ENCODE measurements around the gene MYO16.

MYO16 gene

GRCh38 chr13:109206616-109207015 lies 577.2 kb downstream of the MYO16 start:
- DNase-seq (ENCODE audit: low spot score), result no peak
- in situ Hi-C loops (cut with MboI; ENCODE audit: low pct_unique_long_range_greater_than_20kb, low sequenced_read_pairs, unreplicated experiment), result no loop called here
- TF ChIP-seq CTCF (IDR thresholded peaks at IDR 0.05; ENCODE audit: extremely low read depth, insufficient read depth, missing control alignments), result no peak

DNA sequence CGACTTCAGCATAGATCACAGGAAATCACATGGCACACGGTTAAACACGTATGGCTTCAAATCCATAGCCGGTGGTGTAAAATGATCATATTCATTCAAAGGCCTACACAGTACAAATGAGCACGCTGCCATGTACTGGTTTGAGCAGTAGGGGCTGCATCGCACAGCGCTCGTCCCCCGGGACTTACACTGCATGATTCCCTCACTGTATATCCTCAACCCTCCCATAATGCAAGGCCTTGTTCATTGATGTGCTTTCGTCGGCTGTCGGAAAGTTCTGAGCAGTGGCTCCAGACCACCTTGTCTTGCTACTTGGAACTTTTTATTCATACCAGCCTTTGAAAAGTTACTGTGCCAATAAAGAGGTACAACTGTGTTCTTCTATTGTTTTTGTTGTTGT lies 578.2 kb downstream of the MYO16 start:
- in situ Hi-C loops (cut with MboI; ENCODE audit: low pct_unique_long_range_greater_than_20kb, low sequenced_read_pairs, unreplicated experiment), result no loop called here
- TF ChIP-seq CTCF (IDR thresholded peaks at IDR 0.05; ENCODE audit: extremely low read depth, insufficient read depth, missing control alignments), result no peak

GRCh38 chr13:109208522-109208921 lies 579.1 kb downstream of the MYO16 start:
- no peak for TF ChIP-seq CTCF (IDR thresholded peaks at IDR 0.05; ENCODE audit: extremely low read depth, insufficient read depth, missing control alignments)
- in situ Hi-C loops (cut with MboI; ENCODE audit: low pct_unique_long_range_greater_than_20kb, low sequenced_read_pairs, unreplicated experiment), result no loop called here
- no peak for DNase-seq (ENCODE audit: low spot score)

More for the DNA sequence above, 578.2 kb downstream of the MYO16 start:
- no peak for DNase-seq (ENCODE audit: low spot score)

GRCh38 chr13:109209526-109209925 lies 580.1 kb downstream of the MYO16 start:
- in situ Hi-C loops (cut with MboI; ENCODE audit: low pct_unique_long_range_greater_than_20kb, low sequenced_read_pairs, unreplicated experiment), result no loop called here
- TF ChIP-seq CTCF (IDR thresholded peaks at IDR 0.05; ENCODE audit: extremely low read depth, insufficient read depth, missing control alignments), result no peak
- no peak for DNase-seq (ENCODE audit: low spot score)

DNA sequence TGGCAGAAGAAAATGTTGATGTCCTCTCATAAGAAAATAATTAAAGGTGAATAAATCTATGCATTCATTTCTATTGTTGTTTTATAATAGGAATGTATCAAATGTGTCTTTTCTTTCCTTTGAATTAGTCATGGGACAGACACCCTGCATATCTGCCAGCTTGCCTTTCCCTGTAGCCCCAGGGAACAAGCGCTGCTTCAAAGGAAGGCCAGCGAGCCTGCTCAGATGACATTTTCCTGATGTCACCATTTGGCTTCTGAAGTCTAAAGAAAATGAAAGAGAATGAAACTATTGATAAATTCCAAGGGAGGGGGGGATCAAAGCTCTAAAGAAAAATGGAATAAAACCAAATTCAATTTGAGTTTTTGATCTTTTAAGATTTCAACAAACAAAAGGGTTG lies 582.2 kb downstream of the MYO16 start:
- DNase-seq (ENCODE audit: low spot score), result no peak
- no peak for TF ChIP-seq CTCF (IDR thresholded peaks at IDR 0.05; ENCODE audit: extremely low read depth, insufficient read depth, missing control alignments)
- in situ Hi-C loops (cut with MboI; ENCODE audit: low pct_unique_long_range_greater_than_20kb, low sequenced_read_pairs, unreplicated experiment), result no loop called here

DNA sequence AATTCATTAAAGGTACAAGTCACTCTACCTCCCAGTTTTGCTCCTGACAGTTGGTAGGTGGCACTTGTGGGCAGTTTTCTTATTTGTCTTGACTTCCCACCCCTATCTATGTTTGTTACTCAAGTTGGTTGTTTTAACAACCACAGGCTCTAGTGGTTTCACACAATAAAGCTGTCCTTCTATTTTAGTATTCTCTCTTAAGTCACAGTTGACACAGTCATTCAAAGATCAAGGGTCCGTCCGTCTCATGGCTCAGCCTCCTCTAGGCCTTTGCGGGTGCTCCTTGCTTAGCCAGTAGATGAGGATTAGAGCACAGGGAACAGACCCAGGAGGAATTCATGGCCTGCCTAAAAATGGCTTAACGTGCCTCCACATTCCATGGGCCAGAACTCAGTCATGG lies 583.2 kb downstream of the MYO16 start:
- in situ Hi-C loops (cut with MboI; ENCODE audit: low pct_unique_long_range_greater_than_20kb, low sequenced_read_pairs, unreplicated experiment), result no loop called here
- no peak for DNase-seq (ENCODE audit: low spot score)
- no peak for TF ChIP-seq CTCF (IDR thresholded peaks at IDR 0.05; ENCODE audit: extremely low read depth, insufficient read depth, missing control alignments)

GRCh38 chr13:109213714-109214113 lies 584.3 kb downstream of the MYO16 start:
- in situ Hi-C loops (cut with MboI; ENCODE audit: low pct_unique_long_range_greater_than_20kb, low sequenced_read_pairs, unreplicated experiment), result no loop called here
- no peak for TF ChIP-seq CTCF (IDR thresholded peaks at IDR 0.05; ENCODE audit: extremely low read depth, insufficient read depth, missing control alignments)
- DNase-seq (ENCODE audit: low spot score), result no peak

Data from GM13977 (cell line).